NCI-H128 (cell line): ENCODE data around the gene BLVRA.
"Not testable (repeated sequence)": the region's sequence is repeated elsewhere in the genome, so short reads cannot be mapped to it uniquely, and the experiment has no call there.

ENCODE experiments used
- DNase-seq: peaks from one replicate; lab custom pipeline; 2025; ENCODE audit not compliant: unreplicated experiment; lab: John Stamatoyannopoulos, UW

Gene BLVRA

GRCh38 chr7:43768887-43769272 is 10.4 kb downstream of the BLVRA start:
- DNase-seq: no peak

GRCh38 chr7:43769281-43769680 is 10.8 kb downstream of the BLVRA start:
- no peak for DNase-seq

- DNase-seq: no peak
Measured at GRCh38 chr7:43769791-43770465, 11.4 kb downstream of the BLVRA start.

GRCh38 chr7:43771128-43771527 is 12.6 kb downstream of the BLVRA start:
- DNase-seq: no peak

DNA sequence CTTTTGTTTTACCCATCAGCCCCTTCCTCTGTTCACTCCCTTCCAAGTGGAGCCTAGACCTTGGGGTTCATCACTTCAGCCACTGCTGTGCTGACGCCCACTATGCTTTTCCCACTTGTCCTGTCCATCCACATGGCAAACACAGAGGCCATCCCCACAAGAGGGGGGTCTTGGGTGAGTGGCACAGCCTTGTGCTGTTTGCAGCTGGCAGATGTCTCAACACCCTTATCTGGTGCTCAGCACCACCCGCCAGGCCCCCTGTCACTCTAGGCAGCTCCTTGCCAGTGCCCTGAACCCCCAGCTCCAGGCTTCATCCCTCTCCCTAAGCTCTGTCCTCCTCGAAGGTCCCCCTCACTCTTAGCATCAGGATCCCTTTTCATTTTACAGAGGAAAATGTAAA is 13.1 kb downstream of the BLVRA start:
- DNase-seq: no peak

DNA sequence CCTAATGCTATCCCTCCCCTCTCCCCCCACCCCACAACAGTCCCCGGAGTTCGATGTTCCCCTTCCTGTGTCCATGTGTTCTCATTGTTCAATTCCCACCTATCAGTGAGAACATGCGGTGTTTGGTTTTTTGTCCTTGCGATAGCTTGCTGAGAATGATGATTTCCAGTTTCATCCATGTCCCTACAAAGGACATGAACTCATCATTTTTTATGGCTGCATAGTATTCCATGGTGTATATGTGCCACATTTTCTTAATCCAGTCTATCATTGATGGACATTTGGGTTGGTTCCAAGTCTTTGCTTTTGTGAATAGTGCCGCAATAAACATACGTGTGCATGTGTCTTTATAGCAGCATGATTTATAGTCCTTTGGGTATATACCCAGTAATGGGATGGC is 14.8 kb downstream of the BLVRA start:
- DNase-seq: not testable (repeated sequence)

- not testable (repeated sequence) for DNase-seq
Measured at GRCh38 chr7:43775255-43775654, 16.8 kb downstream of the BLVRA start.

- not testable (repeated sequence) for DNase-seq
Measured at GRCh38 chr7:43778293-43779044, 20.0 kb downstream of the BLVRA start.

GRCh38 chr7:43779045-43779812 is 20.7 kb downstream of the BLVRA start:
- DNase-seq: no peak

DNA sequence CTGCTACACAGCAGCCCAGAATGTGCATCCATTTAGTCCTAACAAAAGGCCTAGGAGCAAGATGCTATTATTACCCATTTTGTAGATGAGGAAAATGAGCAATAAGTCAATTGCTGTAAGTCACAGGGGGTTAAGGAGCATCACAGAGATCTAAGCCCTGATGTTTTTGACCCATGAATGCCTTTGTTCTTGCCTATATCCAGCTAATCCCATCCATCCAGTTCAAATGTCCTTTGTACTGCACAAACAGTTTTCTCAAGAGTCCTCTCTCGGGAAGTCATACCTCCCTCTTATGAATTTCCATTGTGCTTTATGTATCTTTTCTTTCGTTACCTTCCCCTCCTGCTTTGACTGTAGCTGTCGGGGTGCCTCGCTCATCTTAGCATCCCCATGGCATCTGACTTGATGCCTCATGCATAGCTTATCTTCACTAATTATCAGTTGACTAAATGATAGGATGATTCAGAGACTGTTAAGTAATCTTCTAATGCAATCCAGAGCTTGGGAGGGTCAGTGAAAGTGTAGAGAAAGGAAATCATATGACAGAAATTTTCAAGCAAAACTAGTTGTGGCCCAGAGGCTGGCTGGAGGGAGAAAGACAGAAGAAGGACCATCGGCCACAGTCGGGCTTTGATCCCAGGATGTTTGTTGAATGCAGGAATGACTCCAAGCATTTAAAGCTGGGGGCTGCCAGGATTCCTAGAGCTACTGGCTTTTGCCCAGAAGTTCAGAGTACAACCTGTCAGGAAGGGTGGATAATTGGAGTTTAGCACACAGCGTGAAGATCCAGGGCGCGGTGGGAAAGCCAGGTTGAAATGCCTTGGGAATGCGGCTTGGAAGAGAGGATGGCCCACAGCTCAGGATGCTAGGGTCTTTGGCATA is 23.5 kb downstream of the BLVRA start:
- DNase-seq: no peak

- DNase-seq: no peak
Measured at GRCh38 chr7:43782768-43783555, 24.5 kb downstream of the BLVRA start.

- DNase-seq: no peak
Measured at GRCh38 chr7:43784030-43784584, 25.6 kb downstream of the BLVRA start.

DNA sequence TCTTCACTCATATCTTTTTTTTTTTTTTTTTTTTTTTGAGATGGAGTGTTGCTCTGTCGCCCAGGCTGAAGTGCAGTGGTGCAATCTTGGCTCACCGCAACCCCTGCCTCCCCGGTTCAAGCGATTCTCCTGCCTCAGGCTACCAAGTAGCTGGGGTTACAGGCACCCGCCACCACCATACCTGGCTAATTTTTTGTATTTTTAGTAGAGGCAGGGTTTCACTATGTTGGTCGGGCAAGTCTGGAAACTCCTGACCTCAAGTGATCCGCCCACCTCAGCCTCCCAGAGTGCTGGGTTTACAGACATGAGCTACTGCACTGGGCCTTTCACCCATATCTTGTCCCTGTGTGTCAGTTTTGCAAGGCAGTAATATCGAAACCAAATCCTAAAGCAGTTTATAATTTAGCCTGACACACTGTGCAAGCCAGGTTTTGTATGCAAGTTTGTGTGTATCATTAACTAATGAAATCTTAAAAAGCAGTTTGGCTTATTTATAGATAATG is 26.2 kb downstream of the BLVRA start:
- not testable (repeated sequence) for DNase-seq

DNA sequence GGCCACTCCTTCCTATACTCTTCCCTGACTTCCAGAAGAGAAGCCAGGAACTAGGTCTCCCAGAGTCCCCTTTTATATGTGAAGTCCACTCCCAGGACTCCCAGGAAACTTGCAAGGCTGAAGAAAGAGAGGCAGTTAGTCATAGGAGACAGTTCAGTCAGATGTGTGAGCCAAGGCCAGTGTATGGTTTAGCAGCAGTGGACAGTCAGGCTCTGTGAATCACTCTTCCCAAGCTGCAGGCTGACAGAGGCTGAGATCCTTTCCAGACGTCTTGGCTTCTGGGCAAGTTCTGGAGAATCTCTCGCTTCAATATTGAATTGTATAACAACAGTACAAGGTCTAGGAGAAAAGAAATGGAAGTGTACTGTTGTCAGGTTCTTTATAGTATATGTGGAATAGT is 26.9 kb downstream of the BLVRA start:
- DNase-seq: no peak

- no peak for DNase-seq
Measured at GRCh38 chr7:43787771-43788170, 29.3 kb downstream of the BLVRA start.

GRCh38 chr7:43790006-43790405 is 31.5 kb downstream of the BLVRA start:
- no peak for DNase-seq

DNA sequence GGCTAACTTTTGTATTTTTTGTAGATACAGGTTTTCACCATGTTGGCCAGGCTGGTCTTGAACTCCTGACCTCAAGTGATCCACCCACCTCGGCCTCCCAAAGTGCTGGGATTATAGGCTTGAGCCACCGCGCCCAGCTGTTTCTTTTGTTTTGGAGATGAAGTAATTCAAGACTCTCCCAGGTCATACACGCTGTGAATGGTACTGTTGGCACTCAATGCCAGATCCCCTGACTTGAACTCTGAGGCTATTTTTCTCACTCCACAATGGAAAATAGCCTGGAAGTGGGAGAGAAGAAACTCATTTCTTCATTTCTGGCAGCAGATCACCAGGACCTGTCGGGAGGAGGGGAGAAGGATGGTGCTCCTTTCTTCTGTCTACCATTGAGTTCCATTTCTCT is 32.4 kb downstream of the BLVRA start:
- no peak for DNase-seq

DNA sequence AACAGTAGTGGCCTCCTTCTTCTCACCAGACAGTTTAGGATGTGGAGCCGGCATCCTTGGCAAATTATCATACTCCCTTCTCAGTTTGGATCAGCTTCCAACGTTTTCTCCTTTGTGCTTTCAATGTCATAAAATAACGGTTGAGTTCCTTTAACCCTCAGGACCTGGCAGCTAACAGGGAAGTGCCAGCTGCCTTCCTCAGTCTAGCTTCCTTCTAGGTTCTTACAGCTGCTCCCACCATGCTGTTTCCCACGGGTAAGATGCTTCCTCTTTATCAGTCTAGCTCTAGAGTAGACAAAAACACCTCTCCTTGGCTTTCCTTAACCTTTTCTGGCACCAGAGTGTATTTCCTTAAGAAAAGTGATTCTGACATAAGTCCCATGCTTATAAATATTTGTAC is 33.2 kb downstream of the BLVRA start:
- DNase-seq: no peak

- no peak for DNase-seq
Measured at GRCh38 chr7:43792471-43793150, 34.1 kb downstream of the BLVRA start.
